ENCODE results near the gene SLC18A2.

The SLC18A2 gene

GRCh38 chr10:117215079-117215478 is 25.8 kb upstream of the SLC18A2 start:
- TF ChIP-seq CTCF (IDR thresholded peaks at IDR 0.05; ENCODE audit: low read depth, low read length, poor library complexity, severe bottlenecking) (no peak), EZH2phosphoT487 (IDR thresholded peaks at IDR 0.05; ENCODE audit: borderline replicate concordance, low read length) (no peak)
- no peak overlapping the region for H3K27ac ChIP-seq (ENCODE audit: low read depth, low read length)
- no peak overlapping the region for H3K4me2 ChIP-seq (ENCODE audit: low read length)
- peaks cover 16% of the 10 kb centered on the region for H3K27me3 ChIP-seq (ENCODE audit: control insufficient read depth, low read length)
- H3F3A ChIP-seq (ENCODE audit: control insufficient read depth, insufficient read depth) = no peaks in the 10 kb centered on the region
- H4K20me1 ChIP-seq (ENCODE audit: control insufficient read depth, insufficient read depth, low read depth, low read length) = no peaks in the 10 kb centered on the region
- H3K9me3 ChIP-seq (ENCODE audit: control insufficient read depth, insufficient read depth, low read length) = no peaks in the 10 kb centered on the region
- H3K36me3 ChIP-seq (ENCODE audit: control insufficient read depth, low read length) = no peaks in the 10 kb centered on the region
- no peaks in the 10 kb centered on the region for H3K9me2 ChIP-seq (replicated peaks; ENCODE audit: control insufficient read depth, low read length)
- no peaks in the 10 kb centered on the region for H3K4me1 ChIP-seq (ENCODE audit: control insufficient read depth, low read length)
- no peaks in the 10 kb centered on the region for H3K79me2 ChIP-seq (ENCODE audit: control insufficient read depth, low read length)
- H3K4me3 ChIP-seq (ENCODE audit: low read length) = no peak overlapping the region

- no peaks in the 10 kb centered on the region for H3K9me2 ChIP-seq (replicated peaks; ENCODE audit: control insufficient read depth, low read length)
- H3K9me3 ChIP-seq (ENCODE audit: control insufficient read depth, insufficient read depth, low read length) = no peaks in the 10 kb centered on the region
- H3K36me3 ChIP-seq (ENCODE audit: control insufficient read depth, low read length) = no peaks in the 10 kb centered on the region
- H4K20me1 ChIP-seq (ENCODE audit: control insufficient read depth, insufficient read depth, low read depth, low read length) = no peaks in the 10 kb centered on the region
- TF ChIP-seq EZH2phosphoT487 (IDR thresholded peaks at IDR 0.05; ENCODE audit: borderline replicate concordance, low read length) = no peak
- no peak for TF ChIP-seq CTCF (IDR thresholded peaks at IDR 0.05; ENCODE audit: low read depth, low read length, poor library complexity, severe bottlenecking)
- H3K4me1 ChIP-seq (ENCODE audit: control insufficient read depth, low read length) = no peaks in the 10 kb centered on the region
- no peaks in the 10 kb centered on the region for H3K79me2 ChIP-seq (ENCODE audit: control insufficient read depth, low read length)
- H3K27me3 ChIP-seq (ENCODE audit: control insufficient read depth, low read length) = peaks cover 10% of the 10 kb centered on the region
- no peak overlapping the region for H3K4me3 ChIP-seq (ENCODE audit: low read length)
- no peak overlapping the region for H3K27ac ChIP-seq (ENCODE audit: low read depth, low read length)
- H3F3A ChIP-seq (ENCODE audit: control insufficient read depth, insufficient read depth) = no peaks in the 10 kb centered on the region
- H3K4me2 ChIP-seq (ENCODE audit: low read length) = no peak overlapping the region
Measured at GRCh38 chr10:117216028-117216427, 24.9 kb upstream of the SLC18A2 start.

- no peaks in the 10 kb centered on the region for H3K4me1 ChIP-seq (ENCODE audit: control insufficient read depth, low read length)
- no peak for TF ChIP-seq EZH2phosphoT487 (IDR thresholded peaks at IDR 0.05; ENCODE audit: borderline replicate concordance, low read length)
- TF ChIP-seq CTCF (IDR thresholded peaks at IDR 0.05; ENCODE audit: low read depth, low read length, poor library complexity, severe bottlenecking) = peak; percentile 95
- H3K4me2 ChIP-seq (ENCODE audit: low read length) = no peak overlapping the region
- no peaks in the 10 kb centered on the region for H3K79me2 ChIP-seq (ENCODE audit: control insufficient read depth, low read length)
- H3K27me3 ChIP-seq (ENCODE audit: control insufficient read depth, low read length) = peaks cover 8% of the 10 kb centered on the region; the same call in 1 of the 2 replicates
- no peaks in the 10 kb centered on the region for H3K9me3 ChIP-seq (ENCODE audit: control insufficient read depth, insufficient read depth, low read length)
- H3K27ac ChIP-seq (ENCODE audit: low read depth, low read length) = no peak overlapping the region
- H3K9me2 ChIP-seq (replicated peaks; ENCODE audit: control insufficient read depth, low read length) = no peaks in the 10 kb centered on the region
- no peaks in the 10 kb centered on the region for H3F3A ChIP-seq (ENCODE audit: control insufficient read depth, insufficient read depth)
- H4K20me1 ChIP-seq (ENCODE audit: control insufficient read depth, insufficient read depth, low read depth, low read length) = no peaks in the 10 kb centered on the region
- H3K4me3 ChIP-seq (ENCODE audit: low read length) = no peak overlapping the region
- H3K36me3 ChIP-seq (ENCODE audit: control insufficient read depth, low read length) = no peaks in the 10 kb centered on the region
Measured at GRCh38 chr10:117216611-117217195, 24.2 kb upstream of the SLC18A2 start.
